ENCODE measurements around the gene SLMAP.
A peak's percentile ranks its signal among the peaks of the same experiment; 100 is the strongest.
"Not testable (repeated sequence)": the region's sequence is repeated elsewhere in the genome, so short reads cannot be mapped to it uniquely, and the experiment has no call there.

SLMAP gene

DNA sequence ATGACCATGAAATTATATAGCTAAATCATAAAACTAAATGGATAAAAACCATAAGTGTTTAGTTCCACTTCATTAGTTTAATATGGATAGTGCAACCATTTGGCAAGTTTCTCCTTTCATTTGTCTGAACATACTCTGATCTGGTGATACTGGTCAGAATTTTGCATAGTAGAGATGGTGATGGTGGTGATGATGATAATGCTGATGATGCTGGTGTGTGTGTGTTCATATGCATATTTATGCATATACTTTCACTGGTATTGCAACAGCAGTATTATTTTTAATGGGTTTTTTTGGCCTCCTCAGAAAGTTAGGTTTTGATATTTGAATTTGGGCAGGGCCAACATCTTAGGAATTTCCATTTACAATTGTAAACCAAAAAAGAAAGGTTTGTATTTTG is 76.4 kb downstream of the SLMAP start:
- DNase-seq = no peak

DNA sequence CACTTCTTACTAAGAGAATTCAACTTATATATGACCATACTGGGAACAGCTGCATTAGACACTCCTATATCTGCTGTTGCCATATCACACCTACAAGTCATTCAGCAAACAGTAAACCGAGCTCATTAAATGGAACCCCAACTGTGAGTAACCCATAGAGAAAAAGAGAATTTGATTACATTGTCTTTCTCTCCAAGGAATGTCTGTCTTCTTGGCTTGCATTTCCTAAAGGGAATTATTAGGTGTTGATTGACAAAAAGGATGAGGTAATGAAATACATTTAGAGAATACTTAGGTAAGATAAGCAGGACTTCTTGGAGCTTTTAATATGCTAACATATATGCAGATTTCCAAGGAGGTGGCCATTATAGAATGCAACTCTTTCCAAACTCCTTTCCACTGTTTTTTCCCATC is 76.8 kb downstream of the SLMAP start:
- no peak for DNase-seq

DNA sequence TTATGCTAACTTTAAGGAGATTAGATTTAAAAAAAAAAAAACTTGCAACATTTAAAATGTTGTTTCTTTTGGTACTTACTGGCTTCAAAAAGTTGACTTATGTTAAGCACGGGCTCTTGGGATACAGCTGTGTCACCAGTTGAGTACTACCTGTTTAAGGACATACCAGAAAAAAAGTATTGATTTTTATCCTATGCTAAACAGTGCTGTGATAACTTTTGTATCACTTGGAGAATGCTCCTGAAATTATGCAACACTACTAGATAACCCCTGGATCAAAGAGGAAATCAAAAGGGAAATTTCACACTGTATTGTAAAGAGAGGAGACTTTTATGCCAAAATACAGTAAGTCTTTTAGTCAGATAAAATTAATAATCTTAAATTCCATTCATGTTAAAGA is 77.7 kb downstream of the SLMAP start:
- DNase-seq = no peak

DNA sequence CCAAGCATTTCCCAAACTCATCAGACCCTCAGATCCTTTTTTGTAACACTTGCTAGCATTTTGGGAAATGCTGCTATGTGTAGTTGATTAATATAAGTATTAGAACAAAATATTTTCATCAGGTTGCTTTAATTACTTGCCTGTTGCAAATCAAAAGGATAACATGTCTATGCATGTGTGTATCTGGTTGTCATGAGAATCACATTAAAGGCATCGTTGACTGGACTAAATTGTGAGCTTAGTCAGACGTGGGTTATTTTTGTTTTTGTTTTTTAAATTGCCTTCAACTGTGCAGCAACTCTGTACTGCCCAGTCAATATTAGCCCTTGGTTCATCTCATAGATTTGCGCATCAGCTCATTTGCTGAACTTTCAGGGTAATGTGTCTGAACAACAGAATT is 81.6 kb downstream of the SLMAP start:
- no peak for DNase-seq

DNA sequence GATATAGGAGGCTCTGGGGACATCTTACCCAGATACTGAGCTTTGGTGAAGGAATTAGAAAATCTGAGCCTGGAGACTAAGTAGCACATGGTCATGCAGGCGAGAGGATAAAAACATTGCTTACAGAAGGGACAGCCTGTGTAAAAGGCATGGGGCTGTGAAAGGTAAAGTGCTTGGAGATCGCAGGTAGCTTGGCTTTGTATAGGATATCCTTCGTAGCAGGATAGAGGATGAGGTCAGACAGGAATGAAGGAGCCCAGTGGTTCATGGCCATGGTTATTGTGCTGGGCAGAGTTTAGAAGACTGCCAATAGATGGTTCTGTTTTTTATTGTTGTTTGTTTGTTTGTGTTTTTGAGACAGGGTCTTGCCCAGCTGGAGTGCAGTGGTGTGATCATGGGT is 82.5 kb downstream of the SLMAP start:
- no peak for DNase-seq

DNA sequence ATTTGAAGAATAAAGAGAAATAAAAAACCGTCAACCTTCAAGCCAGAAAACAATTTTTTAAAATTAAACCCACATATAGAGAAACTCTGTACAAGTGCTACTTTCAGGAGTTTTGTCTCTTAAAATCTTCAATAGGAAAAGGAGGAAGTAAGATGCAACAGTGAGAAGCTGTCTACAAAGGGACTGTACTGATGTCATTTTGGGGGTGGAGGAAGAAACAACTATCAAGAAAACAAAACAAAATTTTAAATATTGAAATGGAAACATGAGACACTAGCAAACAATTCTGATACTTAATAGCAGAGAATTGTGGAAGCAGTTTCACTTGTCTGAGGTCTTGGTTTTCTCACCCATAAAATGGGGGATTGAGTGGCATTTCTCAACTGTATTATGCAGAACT is 84.4 kb downstream of the SLMAP start:
- peak; percentile 24 to 48 for DNase-seq

DNA sequence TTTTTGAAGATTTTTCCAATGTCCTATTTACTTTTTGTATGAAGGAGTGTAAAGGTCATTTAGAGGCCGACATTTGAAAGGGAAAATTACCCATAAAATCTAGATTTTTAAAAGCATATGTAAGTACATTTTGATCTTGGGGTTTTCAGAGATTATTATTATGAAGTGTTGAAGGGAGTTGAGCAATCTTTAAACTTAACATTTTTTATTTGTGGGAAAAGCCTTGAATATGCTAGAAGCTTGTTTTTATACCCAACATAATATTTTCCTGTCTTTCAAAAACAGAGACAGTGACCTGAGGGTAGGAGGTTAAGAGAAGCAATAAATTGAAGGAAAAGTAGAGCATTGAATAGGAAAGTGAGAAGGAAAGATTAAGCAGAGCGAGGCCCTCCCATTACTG is 85.7 kb downstream of the SLMAP start:
- DNase-seq = no peak

DNA sequence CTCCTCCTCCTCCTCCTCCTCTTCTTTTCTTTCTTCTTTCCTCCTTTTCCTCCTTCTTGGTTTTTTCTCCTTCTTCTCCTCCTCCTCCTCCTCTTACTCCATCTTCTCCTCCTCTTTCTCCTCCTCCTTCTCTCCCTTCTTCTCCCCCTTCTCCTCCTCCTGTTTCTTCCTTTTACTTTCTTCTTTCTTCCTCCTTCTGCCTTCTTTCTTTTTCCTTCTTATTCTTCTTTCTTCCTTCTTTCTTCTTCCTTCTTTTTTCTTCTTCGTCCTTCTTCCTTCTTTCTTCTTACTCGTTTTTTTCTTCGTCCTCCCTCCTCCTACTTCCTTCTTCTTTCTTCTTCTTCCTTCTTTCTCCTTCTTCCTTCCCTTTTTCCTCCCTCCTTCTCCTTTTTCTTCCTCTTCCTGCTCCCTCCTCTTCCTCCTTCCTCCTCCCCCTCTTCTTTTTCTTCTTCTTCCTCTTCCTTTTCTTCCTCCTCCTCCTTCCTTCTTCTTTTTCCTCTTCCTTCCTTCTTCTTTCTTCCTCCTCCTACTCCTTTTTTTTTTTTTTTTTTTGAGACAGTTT is 92.1 kb downstream of the SLMAP start:
- no peak for DNase-seq

DNA sequence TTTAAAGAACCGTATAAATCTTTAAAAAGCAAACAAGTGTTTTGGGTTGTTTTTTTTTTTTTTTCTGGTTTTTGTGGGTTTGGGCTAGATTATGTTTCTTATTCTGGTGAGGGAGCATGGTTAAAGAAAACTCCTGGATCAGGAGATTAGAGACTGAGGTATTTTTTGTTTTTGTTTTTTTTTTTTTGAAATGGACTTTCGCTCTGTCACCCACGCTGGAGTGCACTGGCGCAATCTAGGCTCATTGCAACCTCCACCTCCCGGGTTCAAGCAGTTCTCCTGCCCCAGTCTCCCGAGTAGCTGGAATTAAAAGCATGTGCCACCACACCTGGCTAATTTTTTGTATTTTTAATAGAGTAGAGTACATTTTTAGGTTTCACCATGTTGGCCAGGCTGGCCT is 95.2 kb downstream of the SLMAP start:
- DNase-seq = no peak

DNA sequence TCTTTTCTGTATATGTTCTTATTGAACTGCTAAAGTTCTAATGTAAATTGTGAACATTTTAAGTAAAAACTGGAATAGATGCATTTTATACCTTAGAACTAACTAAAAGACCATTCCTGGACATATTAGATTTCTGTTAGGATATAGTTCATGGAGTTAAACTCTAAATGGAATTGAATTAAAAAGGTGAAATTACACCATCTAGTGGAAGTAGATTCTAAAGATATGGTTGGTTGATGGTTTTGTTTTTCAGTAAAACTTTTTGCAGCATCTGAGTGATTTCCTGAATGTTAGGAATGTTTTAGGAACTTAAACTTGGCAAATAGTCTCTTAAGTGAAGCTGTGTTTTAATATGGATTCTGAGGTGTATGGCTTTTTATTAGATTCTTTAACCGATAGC is 96.8 kb downstream of the SLMAP start:
- peak in 1 of 2 donors; percentile 5 for DNase-seq

DNA sequence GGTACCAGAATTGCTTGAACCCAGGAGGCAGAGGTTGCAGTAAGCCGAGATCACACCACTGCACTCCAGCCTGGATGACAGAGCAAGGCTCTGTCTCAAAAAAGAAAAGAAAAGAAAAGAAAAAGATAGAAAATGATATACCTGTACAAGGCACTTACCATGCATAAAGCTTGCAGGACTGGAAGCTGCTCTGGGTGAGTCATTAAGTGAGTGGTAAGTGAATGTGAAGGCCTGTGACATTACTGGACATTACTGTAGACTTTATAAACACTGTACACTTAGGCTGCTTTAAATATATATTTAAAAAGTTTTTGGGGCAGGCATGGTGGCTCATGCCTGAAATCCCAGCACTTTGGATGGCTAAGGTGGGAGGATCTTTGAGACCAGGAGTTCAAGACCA is 99.2 kb downstream of the SLMAP start:
- no peak for DNase-seq

DNA sequence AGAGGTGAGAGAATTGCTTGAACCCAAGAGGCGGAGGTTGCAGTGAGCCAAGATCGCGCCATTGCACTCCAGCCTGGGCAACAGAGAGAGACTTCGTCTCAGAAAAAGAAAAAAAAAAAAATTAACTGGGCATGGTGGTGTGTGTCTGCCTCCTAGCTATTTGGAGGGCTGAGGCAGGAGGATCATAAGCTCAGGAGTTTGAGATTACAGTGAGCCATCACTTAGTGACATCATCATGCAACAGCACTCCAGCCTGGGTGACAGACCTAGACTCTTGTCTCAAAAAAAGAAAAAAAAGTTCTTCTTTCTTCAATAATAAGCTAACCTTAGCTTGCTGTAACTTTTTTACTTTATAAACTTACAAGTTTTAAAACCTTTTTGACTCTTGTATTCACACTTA is 99.8 kb downstream of the SLMAP start:
- no peak for DNase-seq

DNA sequence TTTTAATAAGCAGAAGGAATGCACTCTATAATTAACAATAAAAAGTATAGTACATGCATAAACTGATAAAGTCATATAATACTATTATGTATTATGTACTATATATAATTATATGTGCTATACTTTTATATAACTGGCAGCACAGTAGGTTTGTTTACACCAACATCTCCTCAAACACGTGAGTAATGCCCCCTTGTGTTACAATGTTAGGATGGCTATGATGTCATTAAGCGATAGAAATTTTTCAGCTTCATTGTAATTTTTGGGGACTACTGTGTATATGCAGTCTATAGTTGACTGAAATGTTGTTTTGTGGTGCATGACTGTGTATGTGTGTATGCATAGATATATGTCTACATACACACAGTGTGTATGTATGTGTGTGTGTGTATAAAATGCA is 100.6 kb downstream of the SLMAP start:
- DNase-seq = no peak

DNA sequence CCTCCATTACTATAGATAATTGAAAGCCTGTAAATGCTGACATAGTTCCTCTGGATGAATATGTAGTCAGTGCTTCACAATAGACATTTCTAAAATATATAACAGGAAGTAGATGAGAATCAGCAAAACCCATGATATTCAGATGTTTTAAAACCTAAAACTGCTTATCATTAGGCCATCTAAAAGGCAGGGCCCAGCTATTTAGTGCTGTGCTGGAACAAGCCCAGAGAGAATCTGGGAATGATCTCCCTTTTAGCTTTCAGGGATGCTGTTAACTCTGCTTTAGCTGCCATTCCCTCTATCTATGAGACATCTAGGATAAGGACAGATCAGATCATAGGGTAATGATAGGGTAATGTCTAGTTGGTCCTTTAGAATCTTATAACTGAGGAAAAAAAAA is 106.8 kb downstream of the SLMAP start:
- DNase-seq = no peak

DNA sequence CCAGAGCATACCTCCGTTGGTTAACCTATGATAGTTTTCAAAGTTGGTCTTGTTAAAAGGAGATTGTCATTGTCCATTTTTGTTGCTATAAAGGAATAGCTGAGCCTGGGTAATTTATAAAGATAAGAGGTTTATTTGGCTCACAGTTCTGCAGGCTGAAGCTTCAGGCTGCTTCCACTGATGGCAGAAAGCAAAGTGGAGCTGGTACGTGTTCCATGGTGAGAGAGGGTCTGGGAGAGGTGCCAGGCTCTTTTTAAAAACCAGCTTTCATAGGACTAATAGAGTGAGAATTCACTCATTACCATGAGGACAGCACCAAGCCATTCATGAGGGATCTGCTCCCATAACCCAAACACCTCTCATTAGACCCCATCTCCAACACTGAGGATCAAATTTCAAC is 107.3 kb downstream of the SLMAP start:
- DNase-seq = no peak

DNA sequence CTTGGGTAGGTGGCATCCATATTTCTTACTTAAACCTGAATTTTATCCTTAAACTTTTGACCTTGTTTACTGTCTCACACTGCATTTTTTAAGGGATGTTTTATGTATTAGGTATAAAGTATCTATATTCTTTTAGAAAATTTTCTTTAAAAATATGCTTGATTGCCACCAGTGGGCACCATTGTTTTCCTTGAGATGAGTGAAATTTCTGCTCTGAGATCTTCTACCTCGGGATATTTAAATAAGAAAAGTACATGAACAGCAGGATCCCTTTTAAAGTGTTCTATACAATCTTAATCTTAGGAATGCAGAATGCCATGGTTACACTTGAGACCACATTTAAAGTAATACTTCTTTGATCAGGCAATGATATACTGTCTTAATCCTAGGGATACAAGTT is 108.7 kb downstream of the SLMAP start:
- DNase-seq = no peak

DNA sequence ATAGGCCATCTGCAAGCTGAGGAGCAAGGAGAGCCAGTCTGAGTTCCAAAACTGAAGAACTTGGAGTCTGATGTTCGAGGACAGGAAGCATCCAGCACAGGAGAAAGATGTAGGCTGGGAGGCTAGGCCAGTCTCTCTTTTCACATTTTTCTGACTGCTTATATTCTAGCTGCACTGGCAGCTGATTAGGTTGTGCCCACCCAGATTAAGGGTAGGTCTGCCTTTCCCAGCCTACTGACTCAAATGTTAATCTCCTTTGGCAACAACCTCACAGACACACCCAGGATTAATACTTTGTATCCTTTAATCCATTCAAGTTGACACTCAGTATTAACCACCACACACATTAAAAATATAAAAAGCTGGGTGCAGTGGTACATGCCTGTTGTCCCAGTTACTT is 113.0 kb downstream of the SLMAP start:
- DNase-seq = not testable (repeated sequence)

DNA sequence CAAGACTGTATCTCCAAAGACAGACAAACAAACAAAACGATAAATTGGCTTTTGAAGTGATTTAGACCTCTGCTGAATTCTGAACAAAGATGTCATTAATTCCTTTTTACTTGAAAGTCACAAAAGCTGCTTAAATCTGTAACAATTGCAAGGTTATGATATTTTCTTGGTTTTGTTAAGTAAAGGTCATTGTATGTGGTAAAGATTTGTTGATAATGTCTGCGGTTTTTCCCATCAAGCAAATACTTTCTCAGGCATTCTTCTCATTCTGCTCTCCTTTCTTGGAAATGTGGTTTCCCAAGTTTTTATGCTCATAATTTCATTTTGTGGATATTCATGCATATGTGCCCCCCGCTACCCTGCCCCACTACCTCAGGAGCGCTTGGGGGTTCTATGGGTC is 116.5 kb downstream of the SLMAP start:
- DNase-seq = no peak

DNA sequence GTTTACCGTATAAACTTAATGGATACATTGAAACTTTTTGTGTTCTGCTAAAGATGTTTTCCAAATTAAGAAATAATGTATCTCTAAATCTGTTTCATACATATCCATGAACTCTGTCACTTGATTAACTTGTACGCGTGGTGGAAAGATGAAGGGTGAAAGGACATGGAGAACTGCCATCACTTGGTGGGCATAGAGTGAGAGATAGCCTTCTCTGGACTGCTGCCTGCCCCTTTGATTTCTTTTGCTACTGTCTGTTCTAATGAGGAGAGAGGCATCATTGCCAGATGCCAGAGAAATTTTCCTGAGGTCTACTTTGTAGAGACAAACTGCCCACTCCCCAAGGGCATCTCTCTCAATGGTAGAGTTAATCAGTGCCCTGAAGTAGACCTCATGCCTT is 120.5 kb downstream of the SLMAP start:
- no peak for DNase-seq

DNA sequence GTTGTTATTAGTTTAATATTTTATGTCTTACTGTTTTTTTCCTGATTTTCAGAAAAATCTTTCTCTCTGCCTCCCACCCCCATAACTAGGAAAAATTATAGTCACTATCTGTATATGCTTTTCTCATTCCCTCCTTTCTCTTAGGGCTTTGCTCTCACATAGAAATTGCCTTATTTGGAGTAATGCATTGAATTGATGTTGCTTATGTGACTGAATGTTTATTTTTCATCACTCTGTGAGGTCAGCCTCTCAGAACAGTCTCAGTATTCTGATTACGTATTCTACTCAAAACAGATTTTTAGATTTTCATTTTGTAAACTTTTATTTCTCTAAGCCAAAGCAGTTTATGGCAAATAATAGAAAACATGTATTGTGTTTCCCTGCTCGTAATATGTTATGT is 121.0 kb downstream of the SLMAP start:
- DNase-seq = no peak

DNA sequence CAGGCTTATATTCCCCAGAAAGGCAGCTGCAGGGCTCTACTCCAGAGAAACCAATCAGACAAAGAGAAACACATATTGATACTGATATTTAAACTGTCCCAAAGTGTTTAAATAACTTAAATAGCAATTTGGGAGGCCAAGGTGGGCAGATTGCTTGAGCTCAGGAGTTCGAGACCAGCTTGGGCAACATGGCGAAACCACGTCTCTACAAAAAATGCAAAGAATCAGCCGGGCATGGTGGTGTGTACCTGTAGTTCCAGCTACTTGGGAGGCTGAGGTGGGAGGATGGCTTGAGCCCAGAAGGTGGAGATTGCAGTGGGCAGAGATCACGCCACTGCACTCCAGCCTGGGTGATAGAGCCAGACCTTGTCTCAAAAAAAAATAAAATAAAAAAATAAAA is 128.3 kb downstream of the SLMAP start:
- DNase-seq = not testable (repeated sequence)

DNA sequence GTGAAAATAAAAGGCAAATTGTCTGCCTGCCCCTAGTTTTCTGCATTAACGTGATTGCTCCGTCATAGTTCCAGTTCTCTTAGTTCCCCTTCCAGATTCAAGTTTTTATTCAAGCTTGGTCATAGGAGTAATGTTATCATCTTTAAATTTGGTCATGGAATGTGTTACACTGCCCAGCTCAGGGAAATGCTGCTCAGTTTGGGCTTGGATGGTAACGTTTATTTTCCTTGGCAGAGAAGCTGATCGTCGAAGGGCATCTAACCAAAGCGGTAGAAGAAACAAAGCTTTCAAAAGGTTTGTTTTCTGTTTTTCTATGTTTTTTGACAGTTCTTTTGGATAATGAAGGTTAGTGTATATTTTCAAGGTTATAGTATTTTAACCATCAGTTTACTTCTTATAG is 133.7 kb downstream of the SLMAP start:
- no peak for DNase-seq

DNA sequence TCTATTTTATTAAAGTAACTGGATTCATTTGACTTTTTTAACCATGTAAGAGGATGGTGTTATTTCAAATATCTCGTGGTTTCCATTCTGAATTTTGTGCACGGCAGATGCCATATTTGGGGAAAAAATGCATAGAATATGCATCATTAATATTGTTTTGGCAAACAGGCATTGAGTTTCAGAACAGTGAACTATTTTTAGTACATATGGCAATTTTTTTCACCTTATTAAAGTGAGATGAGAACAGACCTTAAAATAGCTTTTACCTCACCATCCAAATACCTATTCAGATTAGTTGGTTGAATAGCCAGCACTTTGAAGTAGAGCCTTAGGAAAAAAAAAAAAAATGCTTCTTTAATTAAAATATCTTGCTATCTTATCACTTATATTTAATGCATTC is 134.8 kb downstream of the SLMAP start:
- no peak for DNase-seq

DNA sequence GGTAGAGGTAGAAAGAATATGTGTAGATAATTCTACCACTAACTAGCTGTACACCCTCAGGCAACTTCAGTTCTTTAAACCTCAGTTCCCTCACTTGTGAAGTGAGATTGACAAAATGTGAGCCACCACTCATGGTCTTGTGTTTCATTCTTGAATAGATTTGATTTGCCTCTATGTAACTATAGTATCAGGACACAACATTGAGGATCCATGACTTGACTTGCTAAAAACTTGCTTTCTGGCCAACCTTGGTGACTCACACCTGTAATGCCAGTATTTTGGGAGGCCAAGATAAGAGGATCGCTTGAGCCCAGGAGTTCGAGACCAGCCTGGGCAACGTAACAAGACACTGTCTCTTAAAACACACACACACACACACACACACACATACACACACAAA is 136.3 kb downstream of the SLMAP start:
- DNase-seq = no peak

DNA sequence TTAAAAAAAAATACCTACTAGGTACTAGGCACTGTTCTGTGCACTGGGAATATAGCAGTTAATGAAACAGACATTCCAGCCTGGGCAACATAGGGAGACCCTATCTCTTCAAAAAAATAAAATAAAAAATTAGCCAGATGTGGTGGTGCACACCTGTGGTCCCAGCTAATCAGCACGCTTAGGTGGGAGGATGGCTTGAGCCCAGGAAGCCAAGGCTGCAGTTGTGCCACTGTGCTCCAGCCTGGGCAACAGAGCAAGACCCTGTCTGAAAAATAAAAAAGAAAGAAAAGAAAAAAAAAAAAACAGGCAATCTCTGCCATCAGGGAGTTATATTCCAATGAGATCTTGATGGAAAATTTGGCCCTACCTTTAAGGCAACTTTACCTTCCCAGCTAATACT is 137.0 kb downstream of the SLMAP start:
- DNase-seq = no peak

DNA sequence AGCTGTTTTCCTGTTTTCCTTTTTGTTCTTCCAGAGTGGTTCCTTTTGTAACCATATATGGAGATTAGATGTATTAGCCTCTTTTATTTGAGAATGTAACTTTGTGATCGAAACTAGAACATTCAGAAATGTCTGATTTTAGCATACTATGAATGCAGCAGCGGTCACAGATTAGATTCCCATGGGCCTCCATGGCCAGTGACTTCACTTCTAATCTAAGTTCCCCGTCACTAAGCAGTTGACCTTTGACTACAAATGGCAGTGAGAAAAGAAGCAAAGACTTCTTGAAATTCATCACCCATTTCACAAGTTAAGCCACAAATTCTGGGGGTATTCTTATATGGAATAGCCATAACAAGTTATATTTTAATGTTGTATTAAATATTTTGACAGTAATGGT is 137.6 kb downstream of the SLMAP start:
- DNase-seq = no peak
